Activated T-cell treated with anti-CD3 and anti-CD28 coated beads, Interleukin-2, amount 50 U/mL, for 4 hours (primary cell): ENCODE results near the gene PCSK5. TPM values are rescaled to one million over a fixed set of nuclear protein-coding genes. Genes with fewer than 3 reads are reported as not detected.
A peak's percentile ranks its signal among the peaks of the same experiment; 100 is the strongest.

Experiments used
- ATAC-seq, 2 donors: fragments of 200-7000 bp; cut with Tn5 transposase; one replicate each; pipeline ENCODE4 v1.10.0; 2021
- DNase-seq: peaks from one replicate; pipeline ENCODE4 v3.0.0-alpha.2; 2020
- H3K27me3 Mint-ChIP-seq: one replicate; pipeline ENCODE4 v1.8.0; 2021; ENCODE audit warnings: low read depth, mixed read lengths
- H3K36me3 Mint-ChIP-seq: one replicate; pipeline ENCODE4 v1.8.0; 2022; ENCODE audit warnings: mixed read lengths; ENCODE audit not compliant: insufficient read depth
- H3K4me1 Mint-ChIP-seq: one replicate; pipeline ENCODE4 v1.8.0; 2021; ENCODE audit warnings: low read depth, mixed read lengths
- H3K4me3 Mint-ChIP-seq: one replicate; pipeline ENCODE4 v1.8.0; 2021; ENCODE audit warnings: mild to moderate bottlenecking, moderate library complexity, mixed read lengths
- H3K9me3 Mint-ChIP-seq: one replicate; pipeline ENCODE4 v1.8.0; 2021; ENCODE audit warnings: mixed read lengths
- total RNA-seq, 3 donors: library from RNA; stranded (reverse); gene quantifications; one replicate each; pipeline ENCODE4 v1.2.1, GENCODE V29; 2021

The PCSK5 gene
- total RNA-seq, 3 donors from 2014 or later, result 1.0 to 1.7 (median 1.6) TPM

DNA sequence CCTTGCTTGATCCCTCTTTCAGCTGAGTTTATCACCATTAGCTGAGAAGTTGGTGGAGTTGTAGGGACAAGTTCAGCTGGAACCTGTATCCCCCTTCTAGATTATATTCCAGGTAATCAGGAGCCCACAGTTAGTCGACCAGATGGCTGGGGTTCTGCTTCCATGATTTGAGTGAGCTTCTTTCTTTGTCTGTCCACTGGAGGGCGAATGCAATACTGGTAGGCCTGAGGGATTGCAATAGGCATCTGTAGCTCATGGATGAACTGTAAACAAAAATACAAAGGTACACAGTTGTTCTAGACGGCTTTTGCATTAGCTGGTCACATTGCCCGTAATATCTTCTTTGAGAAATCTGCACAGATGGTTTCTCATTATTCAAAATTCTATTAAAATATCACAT lies 88.9 kb downstream of the PCSK5 start:
- peaks cover 24% of the 10 kb centered on the region for H3K4me1 Mint-ChIP-seq
- H3K27me3 Mint-ChIP-seq, result no peaks in the 10 kb centered on the region
- no peaks in the 10 kb centered on the region for H3K9me3 Mint-ChIP-seq

DNA sequence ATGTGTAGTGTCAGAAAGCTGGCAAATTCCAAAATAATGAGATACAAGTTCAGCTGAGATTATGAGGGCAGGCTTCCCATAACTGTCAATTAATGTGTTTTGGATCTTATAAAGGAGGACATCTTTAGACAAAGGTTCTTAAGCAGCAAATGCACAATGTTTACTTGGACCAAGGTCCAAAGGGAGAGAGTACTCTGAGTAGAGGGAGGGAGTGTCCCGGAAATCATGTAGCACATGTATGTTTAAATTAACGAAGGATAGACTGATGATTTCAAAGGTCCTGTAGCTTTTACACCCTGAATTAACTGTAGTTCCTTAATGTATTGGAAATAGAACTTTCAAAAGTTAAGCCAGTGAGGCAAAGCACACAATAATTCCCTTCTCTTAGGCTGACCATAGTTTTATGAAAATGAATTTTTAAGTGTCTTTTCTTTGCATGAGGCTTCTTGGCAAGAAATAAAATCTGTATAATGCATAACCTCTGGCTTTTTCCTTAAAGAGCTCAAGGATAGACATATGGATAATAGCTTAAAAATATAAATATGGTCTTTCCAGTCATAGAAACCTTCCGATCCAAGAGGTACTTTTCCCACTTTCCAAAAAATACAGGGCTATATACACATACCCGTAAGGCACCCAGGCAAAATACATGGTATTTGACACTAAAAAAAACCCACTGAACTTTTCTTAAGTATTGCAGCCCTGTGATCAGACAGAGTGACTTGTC lies 93.0 kb downstream of the PCSK5 start:
- DNase-seq, result no peak
- no peaks in the 10 kb centered on the region for H3K27me3 Mint-ChIP-seq
- H3K4me1 Mint-ChIP-seq, result peaks cover 8% of the 10 kb centered on the region

More for the DNA sequence above, 88.9 kb downstream of the PCSK5 start:
- Mint-ChIP-seq H3K4me3 (no peak overlapping the region), H3K36me3 (peaks cover 1% of the 10 kb centered on the region)
- no peak for ATAC-seq
- no peak for DNase-seq

GRCh38 chr9:75985515-75985914 lies 95.0 kb downstream of the PCSK5 start:
- no peaks in the 10 kb centered on the region for H3K27me3 Mint-ChIP-seq
- ATAC-seq (no peak), DNase-seq (no peak)
- peaks cover 15% of the 10 kb centered on the region for H3K36me3 Mint-ChIP-seq
- H3K4me1 Mint-ChIP-seq, result peaks cover 8% of the 10 kb centered on the region
- H3K9me3 Mint-ChIP-seq, result no peaks in the 10 kb centered on the region
- no peak overlapping the region for H3K4me3 Mint-ChIP-seq

More for the DNA sequence above, 93.0 kb downstream of the PCSK5 start:
- ATAC-seq, result no peak
- peaks cover 14% of the 10 kb centered on the region for H3K36me3 Mint-ChIP-seq
- H3K9me3 Mint-ChIP-seq, result no peaks in the 10 kb centered on the region
- no peak overlapping the region for H3K4me3 Mint-ChIP-seq

- H3K4me1 Mint-ChIP-seq, result peaks cover 16% of the 10 kb centered on the region
- ATAC-seq, result no peak
- no peak for DNase-seq
- H3K36me3 Mint-ChIP-seq, result peaks cover 15% of the 10 kb centered on the region
- no peaks in the 10 kb centered on the region for H3K9me3 Mint-ChIP-seq
- no peak overlapping the region for H3K4me3 Mint-ChIP-seq
- H3K27me3 Mint-ChIP-seq, result no peaks in the 10 kb centered on the region
Observed at GRCh38 chr9:75988663-75989062, 98.2 kb downstream of the PCSK5 start.

DNA sequence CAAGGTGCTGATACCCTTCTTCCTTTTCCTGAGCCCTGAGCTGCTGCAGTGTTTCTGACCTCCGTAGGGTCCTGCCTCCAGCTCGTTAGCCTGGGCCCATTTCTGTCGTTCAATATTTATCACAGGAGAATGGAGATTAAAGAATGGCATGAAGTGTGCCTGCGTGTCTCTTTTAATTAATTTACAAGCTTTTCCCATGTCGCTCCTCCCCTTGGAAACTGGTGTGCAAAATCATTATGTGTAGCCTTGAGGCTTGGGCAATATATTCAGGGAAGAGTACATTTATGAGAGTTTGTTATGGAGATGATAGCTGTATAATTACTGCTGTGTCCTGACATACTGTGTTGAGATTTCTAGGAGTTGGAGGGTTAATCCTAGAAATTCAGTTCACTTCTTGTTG lies 99.7 kb downstream of the PCSK5 start:
- ATAC-seq, result no peak
- Mint-ChIP-seq H3K4me3 (no peak overlapping the region), H3K9me3 (peaks cover 4% of the 10 kb centered on the region), H3K27me3 (no peaks in the 10 kb centered on the region), H3K4me1 (peaks cover 25% of the 10 kb centered on the region), H3K36me3 (peaks cover 21% of the 10 kb centered on the region)
- DNase-seq, result no peak

GRCh38 chr9:75990576-75991304 lies 100.3 kb downstream of the PCSK5 start:
- no peak for DNase-seq
- H3K4me3 Mint-ChIP-seq, result no peak overlapping the region
- no peaks in the 10 kb centered on the region for H3K27me3 Mint-ChIP-seq
- H3K4me1 Mint-ChIP-seq, result peaks cover 27% of the 10 kb centered on the region
- no peak for ATAC-seq
- H3K36me3 Mint-ChIP-seq, result peaks cover 21% of the 10 kb centered on the region
- H3K9me3 Mint-ChIP-seq, result peaks cover 4% of the 10 kb centered on the region

DNA sequence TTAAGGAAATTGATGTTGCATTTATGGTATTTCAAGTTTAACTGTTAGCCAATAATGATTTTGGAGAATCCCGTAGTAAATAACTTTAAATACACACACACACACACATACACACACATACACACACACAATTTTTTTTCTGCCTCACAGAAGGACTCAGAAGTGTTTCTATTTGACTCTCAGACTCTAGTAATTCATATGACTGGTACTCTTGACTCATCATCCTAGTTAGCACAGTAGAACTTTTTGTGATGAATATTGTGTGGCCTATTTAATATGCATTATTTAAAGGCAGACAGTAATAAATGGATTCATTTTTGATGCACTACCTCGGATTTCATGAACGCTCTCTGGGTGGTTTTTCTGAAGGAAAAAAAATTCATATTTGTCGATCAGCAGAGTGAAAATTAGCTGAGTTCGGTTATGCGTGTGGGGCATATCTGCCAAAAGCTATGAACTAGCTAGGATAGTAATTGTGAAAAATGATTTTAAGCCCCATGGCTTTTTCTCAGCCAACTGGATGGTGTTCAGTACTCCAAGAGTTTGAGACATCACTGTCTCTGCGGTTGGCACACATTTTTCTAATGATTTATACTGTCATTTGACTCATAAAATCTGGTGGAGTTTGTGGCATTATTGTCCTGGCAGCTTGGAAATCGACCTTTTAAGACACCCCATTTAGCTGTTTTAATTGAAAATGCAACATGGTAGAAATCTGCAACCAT lies 102.2 kb downstream of the PCSK5 start:
- H3K4me3 Mint-ChIP-seq, result no peak overlapping the region
- ATAC-seq (peak; percentile 66 to 81), DNase-seq (no peak)
- H3K9me3 Mint-ChIP-seq, result peaks cover 4% of the 10 kb centered on the region
- no peaks in the 10 kb centered on the region for H3K27me3 Mint-ChIP-seq
- H3K4me1 Mint-ChIP-seq, result peaks cover 30% of the 10 kb centered on the region
- H3K36me3 Mint-ChIP-seq, result peaks cover 9% of the 10 kb centered on the region

GRCh38 chr9:75993434-75993833 lies 103.0 kb downstream of the PCSK5 start:
- ATAC-seq, result no peak
- Mint-ChIP-seq H3K4me1 (peaks cover 28% of the 10 kb centered on the region), H3K36me3 (peaks cover 8% of the 10 kb centered on the region)

GRCh38 chr9:75995066-75995465 lies 104.6 kb downstream of the PCSK5 start:
- no peak for ATAC-seq
- H3K4me3 Mint-ChIP-seq, result no peak overlapping the region
- H3K36me3 Mint-ChIP-seq, result peaks cover 8% of the 10 kb centered on the region
- H3K4me1 Mint-ChIP-seq, result peaks cover 27% of the 10 kb centered on the region
- DNase-seq, result no peak
- H3K27me3 Mint-ChIP-seq, result no peaks in the 10 kb centered on the region
- H3K9me3 Mint-ChIP-seq, result peaks cover 4% of the 10 kb centered on the region

More at GRCh38 chr9:75993434-75993833, 103.0 kb downstream of the PCSK5 start:
- Mint-ChIP-seq H3K27me3 (no peaks in the 10 kb centered on the region), H3K4me3 (no peak overlapping the region), H3K9me3 (peaks cover 4% of the 10 kb centered on the region)
- no peak for DNase-seq

DNA sequence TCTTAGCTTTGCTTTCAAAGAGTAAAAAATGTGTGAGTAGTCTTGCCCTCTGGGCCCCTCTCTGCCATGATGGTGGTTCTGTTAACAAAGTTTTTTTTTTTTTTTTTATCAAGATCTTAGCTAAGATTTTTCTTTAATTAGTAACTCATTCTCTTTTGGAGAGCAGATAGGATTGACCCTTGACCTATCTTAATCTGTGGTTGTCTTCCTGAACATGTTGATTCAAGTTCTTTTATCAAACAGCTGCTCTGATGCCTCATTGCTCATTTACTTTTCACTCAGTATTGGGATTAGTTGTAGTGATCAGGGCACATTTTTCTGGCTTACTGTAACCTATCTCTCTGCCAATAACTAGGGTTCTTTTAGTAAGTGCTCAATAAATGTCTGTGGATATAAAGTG lies 106.3 kb downstream of the PCSK5 start:
- peaks cover 6% of the 10 kb centered on the region for H3K36me3 Mint-ChIP-seq
- no peaks in the 10 kb centered on the region for H3K27me3 Mint-ChIP-seq
- H3K4me1 Mint-ChIP-seq, result peaks cover 28% of the 10 kb centered on the region
- peaks cover 4% of the 10 kb centered on the region for H3K9me3 Mint-ChIP-seq
- ATAC-seq (no peak), DNase-seq (no peak)
- no peak overlapping the region for H3K4me3 Mint-ChIP-seq

GRCh38 chr9:75997206-75997605 lies 106.7 kb downstream of the PCSK5 start:
- Mint-ChIP-seq H3K36me3 (peaks cover 6% of the 10 kb centered on the region), H3K4me1 (peaks cover 30% of the 10 kb centered on the region), H3K27me3 (no peaks in the 10 kb centered on the region), H3K9me3 (peaks cover 4% of the 10 kb centered on the region), H3K4me3 (no peak overlapping the region)
- ATAC-seq (no peak), DNase-seq (no peak)

GRCh38 chr9:75998096-75998780 lies 107.8 kb downstream of the PCSK5 start:
- H3K27me3 Mint-ChIP-seq, result no peaks in the 10 kb centered on the region
- ATAC-seq (no peak), DNase-seq (no peak)
- H3K36me3 Mint-ChIP-seq, result peaks cover 6% of the 10 kb centered on the region
- H3K4me3 Mint-ChIP-seq, result no peak overlapping the region
- peaks cover 26% of the 10 kb centered on the region for H3K4me1 Mint-ChIP-seq
- peaks cover 4% of the 10 kb centered on the region for H3K9me3 Mint-ChIP-seq

GRCh38 chr9:76001459-76001858 lies 111.0 kb downstream of the PCSK5 start:
- H3K4me3 Mint-ChIP-seq, result no peak overlapping the region
- ATAC-seq (no peak), DNase-seq (no peak)
- no peaks in the 10 kb centered on the region for H3K36me3 Mint-ChIP-seq
- H3K4me1 Mint-ChIP-seq, result peaks cover 31% of the 10 kb centered on the region
- H3K9me3 Mint-ChIP-seq, result no peaks in the 10 kb centered on the region
- H3K27me3 Mint-ChIP-seq, result no peaks in the 10 kb centered on the region

DNA sequence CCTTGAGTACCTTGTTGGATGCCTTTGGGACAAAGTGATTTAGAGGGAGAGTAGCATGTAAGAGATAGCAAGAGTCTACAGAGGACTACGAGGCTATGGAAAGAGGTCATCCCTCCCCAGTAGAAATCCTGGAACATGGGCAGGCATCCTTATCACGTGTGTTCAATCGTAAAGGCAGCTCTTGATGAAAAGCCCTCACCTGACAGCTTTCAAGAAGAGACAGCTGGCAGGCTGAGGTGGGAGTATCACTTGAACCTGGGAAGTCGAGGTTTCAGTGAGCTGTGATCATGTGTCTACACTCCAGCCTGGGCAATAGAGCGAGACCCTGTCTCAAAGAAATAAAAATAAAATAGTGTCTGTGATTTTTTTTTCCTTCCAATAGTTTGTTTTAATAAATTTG lies 112.6 kb downstream of the PCSK5 start:
- Mint-ChIP-seq H3K4me3 (no peak overlapping the region), H3K27me3 (no peaks in the 10 kb centered on the region), H3K9me3 (no peaks in the 10 kb centered on the region), H3K4me1 (peaks cover 34% of the 10 kb centered on the region), H3K36me3 (peaks cover 3% of the 10 kb centered on the region)
- DNase-seq (no peak), ATAC-seq (no peak)
